C4-2B (cell line): ENCODE results near the gene PIGN.

ENCODE experiments used
- H3K27ac ChIP-seq: fragments of 450-650 bp; 2 replicates; pipeline ENCODE4 v1.5.1; 2017
- CTCF ChIP-seq: fragments of 450-650 bp; conservative IDR thresholded peaks from 2 replicates; pipeline ENCODE4 v1.5.1; 2017; ENCODE audit warnings: mild to moderate bottlenecking
- ZFX ChIP-seq: fragments of 450-650 bp; IDR thresholded peaks from 2 replicates; pipeline ENCODE4 v1.6.1; 2017

PIGN gene

GRCh38 chr18:62198259-62198658 is 11.4 kb upstream of the PIGN start:
- TF ChIP-seq ZFX (no peak), CTCF (no peak)
- no peak overlapping the region for H3K27ac ChIP-seq

GRCh38 chr18:62196980-62197379 is 10.1 kb upstream of the PIGN start:
- H3K27ac ChIP-seq, result no peak overlapping the region
- TF ChIP-seq CTCF (no peak), ZFX (no peak)

GRCh38 chr18:62196079-62196478 is 9.2 kb upstream of the PIGN start:
- no peak for TF ChIP-seq ZFX
- TF ChIP-seq CTCF, result peak; percentile 24
- H3K27ac ChIP-seq, result no peak overlapping the region

- H3K27ac ChIP-seq, result no peak overlapping the region
- TF ChIP-seq CTCF, result no peak
- no peak for TF ChIP-seq ZFX
Observed at GRCh38 chr18:62189208-62189607, 2.4 kb upstream of the PIGN start.

GRCh38 chr18:62187543-62188510 is 971 bp upstream of the PIGN start:
- TF ChIP-seq ZFX (peak; percentile 27; the same call in 1 of the 2 replicates), CTCF (peak; percentile 22)
- H3K27ac ChIP-seq, result peak overlapping the region; percentile 95

GRCh38 chr18:62186499-62186773 is 420 bp downstream of the PIGN start:
- peak; percentile 48 for TF ChIP-seq ZFX
- TF ChIP-seq CTCF, result no peak
- peak overlapping the region; percentile 95 for H3K27ac ChIP-seq

GRCh38 chr18:62183578-62184195 is 3.2 kb downstream of the PIGN start:
- no peak overlapping the region for H3K27ac ChIP-seq
- no peak for TF ChIP-seq ZFX
- TF ChIP-seq CTCF, result peak; percentile 99
